ENCODE measurements around the gene MAGI2. TPM values are rescaled to one million over a fixed set of nuclear protein-coding genes. Genes with fewer than 3 reads are reported as not detected.
A peak's percentile ranks its signal among the peaks of the same experiment; 100 is the strongest.

Gene MAGI2
- total RNA-seq, 3 donors from 2014 or later = 9.8 to 22.7 (median 20.2) TPM

DNA sequence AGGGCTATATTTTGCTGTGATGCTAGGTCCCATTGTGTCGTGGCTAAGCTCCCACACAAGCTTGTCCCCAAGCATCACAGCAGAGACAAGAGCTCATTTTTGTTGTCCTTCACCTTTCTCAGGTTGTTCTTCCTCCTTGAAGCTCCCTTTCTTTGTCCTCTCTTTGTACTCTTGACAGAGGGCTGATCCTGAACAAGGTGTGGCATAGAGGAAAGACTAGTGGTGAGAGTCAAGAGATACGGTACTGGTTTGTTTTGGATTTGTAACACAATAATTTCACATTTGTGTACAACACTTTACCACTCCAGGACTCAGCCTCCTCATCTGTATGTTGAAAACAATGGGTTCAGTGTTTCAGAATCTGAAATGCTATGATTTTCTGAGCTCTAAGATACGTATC is 41.0 kb downstream of the MAGI2 start:
- Histone ChIP-seq H3K4me1 (no peaks in the 10 kb centered on the region), H3K36me3 (no peaks in the 10 kb centered on the region), H3K4me3 (no peak overlapping the region), H3K27me3 (no peaks in the 10 kb centered on the region), H3K9me3 (no peaks in the 10 kb centered on the region), H3K27ac (no peak overlapping the region)
- no peak for DNase-seq (ENCODE audit: low spot score in 2 of 2)
- intact Hi-C loops (cut with DNase I; ENCODE audit: low total_unique reads) = no loop called here
- no peak for TF ChIP-seq POLR2A (IDR thresholded peaks at IDR 0.05)

DNA sequence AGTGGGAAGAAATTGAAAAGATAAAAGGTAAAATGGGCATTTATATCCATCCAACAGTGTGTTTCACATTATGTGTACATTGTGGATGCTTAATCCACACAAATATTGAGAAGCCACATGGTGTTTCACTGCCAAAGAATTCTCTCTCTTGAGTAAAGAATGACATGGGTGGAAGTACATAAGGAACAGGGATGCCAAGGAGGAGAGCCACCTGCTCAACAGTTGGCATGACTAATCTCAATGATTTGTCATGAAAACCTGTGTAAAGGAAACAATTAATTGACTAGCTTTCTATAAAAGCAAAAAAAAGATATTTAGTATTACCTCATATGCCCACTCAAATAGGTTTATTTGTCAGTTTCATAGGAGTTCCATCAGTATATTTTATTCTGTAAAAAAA is 43.1 kb downstream of the MAGI2 start:
- Histone ChIP-seq H3K27me3 (no peaks in the 10 kb centered on the region), H3K4me1 (no peaks in the 10 kb centered on the region), H3K27ac (no peak overlapping the region), H3K4me3 (no peak overlapping the region), H3K9me3 (no peaks in the 10 kb centered on the region), H3K36me3 (no peaks in the 10 kb centered on the region)
- TF ChIP-seq POLR2A (IDR thresholded peaks at IDR 0.05) = no peak
- no peak for TF ChIP-seq POLR2AphosphoS5 (IDR thresholded peaks at IDR 0.05)
- TF ChIP-seq, protein P1, sequence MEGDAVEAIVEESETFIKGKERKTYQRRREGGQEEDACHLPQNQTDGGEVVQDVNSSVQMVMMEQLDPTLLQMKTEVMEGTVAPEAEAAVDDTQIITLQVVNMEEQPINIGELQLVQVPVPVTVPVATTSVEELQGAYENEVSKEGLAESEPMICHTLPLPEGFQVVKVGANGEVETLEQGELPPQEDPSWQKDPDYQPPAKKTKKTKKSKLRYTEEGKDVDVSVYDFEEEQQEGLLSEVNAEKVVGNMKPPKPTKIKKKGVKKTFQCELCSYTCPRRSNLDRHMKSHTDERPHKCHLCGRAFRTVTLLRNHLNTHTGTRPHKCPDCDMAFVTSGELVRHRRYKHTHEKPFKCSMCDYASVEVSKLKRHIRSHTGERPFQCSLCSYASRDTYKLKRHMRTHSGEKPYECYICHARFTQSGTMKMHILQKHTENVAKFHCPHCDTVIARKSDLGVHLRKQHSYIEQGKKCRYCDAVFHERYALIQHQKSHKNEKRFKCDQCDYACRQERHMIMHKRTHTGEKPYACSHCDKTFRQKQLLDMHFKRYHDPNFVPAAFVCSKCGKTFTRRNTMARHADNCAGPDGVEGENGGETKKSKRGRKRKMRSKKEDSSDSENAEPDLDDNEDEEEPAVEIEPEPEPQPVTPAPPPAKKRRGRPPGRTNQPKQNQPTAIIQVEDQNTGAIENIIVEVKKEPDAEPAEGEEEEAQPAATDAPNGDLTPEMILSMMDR (IDR thresholded peaks at IDR 0.05) = no peak
- intact Hi-C loops (cut with DNase I; ENCODE audit: low total_unique reads) = no loop called here
- DNase-seq (ENCODE audit: low spot score in 2 of 2) = no peak

GRCh38 chr7:79407351-79407750 is 46.1 kb downstream of the MAGI2 start:
- intact Hi-C loops (cut with DNase I; ENCODE audit: low total_unique reads) = no loop called here
- Histone ChIP-seq H3K9me3 (no peaks in the 10 kb centered on the region), H3K36me3 (no peaks in the 10 kb centered on the region), H3K4me1 (no peaks in the 10 kb centered on the region), H3K4me3 (no peak overlapping the region), H3K27ac (no peak overlapping the region), H3K27me3 (no peaks in the 10 kb centered on the region)
- no peak for TF ChIP-seq POLR2AphosphoS5 (IDR thresholded peaks at IDR 0.05)
- DNase-seq (ENCODE audit: low spot score in 2 of 2) = no peak

- no peaks in the 10 kb centered on the region for H3K36me3 ChIP-seq
- H3K27me3 ChIP-seq = no peaks in the 10 kb centered on the region
- no peak for DNase-seq (ENCODE audit: low spot score in 2 of 2)
- H3K27ac ChIP-seq = no peak overlapping the region
- no peaks in the 10 kb centered on the region for H3K9me3 ChIP-seq
- TF ChIP-seq, protein P1 (IDR thresholded peaks at IDR 0.05) = no peak
- TF ChIP-seq POLR2AphosphoS5 (IDR thresholded peaks at IDR 0.05) = no peak
- no peak for TF ChIP-seq POLR2A (IDR thresholded peaks at IDR 0.05)
- no peak overlapping the region for H3K4me3 ChIP-seq
- intact Hi-C loops (cut with DNase I; ENCODE audit: low total_unique reads) = no loop called here
- no peaks in the 10 kb centered on the region for H3K4me1 ChIP-seq
Measured at GRCh38 chr7:79406371-79406770, 47.1 kb downstream of the MAGI2 start.

- Histone ChIP-seq H3K9me3 (no peaks in the 10 kb centered on the region), H3K36me3 (no peaks in the 10 kb centered on the region)
Measured at GRCh38 chr7:79405368-79405767, 48.1 kb downstream of the MAGI2 start.

DNA sequence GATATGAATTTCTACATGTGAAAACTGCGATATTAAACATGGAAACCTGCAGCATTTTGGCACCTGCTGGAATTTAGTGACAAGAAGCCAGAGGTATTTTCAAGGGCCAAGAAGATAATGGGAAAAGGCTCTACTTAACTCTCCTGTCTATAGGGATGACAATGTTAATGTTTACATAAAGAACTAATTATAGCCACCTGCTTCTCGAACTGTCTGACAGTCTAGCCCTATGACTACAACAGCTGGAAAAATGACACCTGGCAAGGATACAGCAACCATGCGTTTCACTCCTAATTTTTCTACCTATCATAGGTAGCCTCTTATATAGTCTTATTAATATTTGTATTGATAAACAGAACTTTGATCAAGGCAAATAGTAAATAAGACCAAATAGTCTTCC is 49.6 kb downstream of the MAGI2 start:
- TF ChIP-seq POLR2AphosphoS5 (IDR thresholded peaks at IDR 0.05) = no peak
- TF ChIP-seq POLR2A (IDR thresholded peaks at IDR 0.05) = no peak
- TF ChIP-seq, protein P1 (IDR thresholded peaks at IDR 0.05) = no peak
- H3K4me3 ChIP-seq = no peak overlapping the region
- no peaks in the 10 kb centered on the region for H3K27me3 ChIP-seq
- intact Hi-C loops (cut with DNase I; ENCODE audit: low total_unique reads) = no loop called here
- no peaks in the 10 kb centered on the region for H3K4me1 ChIP-seq
- H3K27ac ChIP-seq = peak overlapping the region in 1 of 2 donors; percentile 41
- no peak for DNase-seq (ENCODE audit: low spot score in 2 of 2)
- no peaks in the 10 kb centered on the region for H3K36me3 ChIP-seq
- no peaks in the 10 kb centered on the region for H3K9me3 ChIP-seq

More at GRCh38 chr7:79405368-79405767, 48.1 kb downstream of the MAGI2 start:
- TF ChIP-seq, protein P1 (IDR thresholded peaks at IDR 0.05) = no peak
- TF ChIP-seq POLR2A (IDR thresholded peaks at IDR 0.05) = no peak
- no peak for TF ChIP-seq POLR2AphosphoS5 (IDR thresholded peaks at IDR 0.05)
- DNase-seq (ENCODE audit: low spot score in 2 of 2) = no peak
- H3K4me3 ChIP-seq = no peak overlapping the region
- intact Hi-C loops (cut with DNase I; ENCODE audit: low total_unique reads) = no loop called here
- no peaks in the 10 kb centered on the region for H3K27me3 ChIP-seq
- no peaks in the 10 kb centered on the region for H3K4me1 ChIP-seq
- H3K27ac ChIP-seq = no peak overlapping the region

All from breast epithelium (tissue), 4 donors.